ENCODE results near the gene FIBCD1.

Gene FIBCD1

GRCh38 chr9:130919559-130920145 lies 19.4 kb downstream of the FIBCD1 start:
- ChIA-PET POLR2A (no interaction called here), CTCF (no interaction called here)
- no peak for TF ChIP-seq CTCF (IDR thresholded peaks at IDR 0.05; ENCODE audit: control extremely low read depth, extremely low read depth, low read depth, missing control alignments)
- no peak for DNase-seq (ENCODE audit: extremely low spot score)

DNA sequence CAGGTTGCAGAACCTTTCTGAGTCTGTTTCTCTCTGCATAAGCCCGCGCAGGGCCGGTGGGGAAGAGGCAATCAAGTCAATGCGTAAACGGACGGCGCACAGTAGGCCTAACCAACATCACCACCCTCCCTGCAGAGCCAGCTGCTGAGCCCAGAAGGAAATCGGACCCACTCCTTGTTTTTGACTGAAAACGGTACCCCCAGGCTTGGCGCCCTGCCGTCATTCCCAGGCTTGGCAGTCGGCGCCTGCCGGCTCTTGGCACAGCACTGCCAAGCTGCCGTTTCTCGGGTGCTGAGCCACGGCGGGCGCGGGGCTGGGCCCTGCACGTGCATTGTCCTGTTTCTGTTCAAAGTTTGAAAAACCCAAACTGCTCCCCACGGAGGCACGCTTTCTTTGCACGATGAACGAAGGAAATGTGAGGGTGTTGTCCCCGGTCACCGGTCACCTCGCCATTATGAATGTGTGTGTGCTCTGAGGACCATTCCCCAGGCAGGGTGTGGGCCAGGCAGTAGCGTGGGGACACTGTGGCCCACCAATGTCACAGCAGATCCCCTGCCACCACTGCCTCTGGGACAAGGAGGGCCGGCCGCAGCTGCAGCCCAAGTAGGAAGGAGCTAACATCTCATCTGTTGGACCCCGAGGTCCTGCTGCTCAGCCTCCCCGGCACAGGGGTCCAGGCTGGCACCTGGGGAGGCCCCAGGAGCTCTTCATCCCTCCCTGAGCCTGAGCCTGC lies 20.1 kb downstream of the FIBCD1 start:
- no peak for DNase-seq (ENCODE audit: extremely low spot score)
- CTCF ChIA-PET = interaction anchor here (0.9 kb wide), 1 partner anchor 14 kb away, joined by 3 read pairs; no protein-coding TSS in a partner anchor
- POLR2A ChIA-PET = no interaction called here

DNA sequence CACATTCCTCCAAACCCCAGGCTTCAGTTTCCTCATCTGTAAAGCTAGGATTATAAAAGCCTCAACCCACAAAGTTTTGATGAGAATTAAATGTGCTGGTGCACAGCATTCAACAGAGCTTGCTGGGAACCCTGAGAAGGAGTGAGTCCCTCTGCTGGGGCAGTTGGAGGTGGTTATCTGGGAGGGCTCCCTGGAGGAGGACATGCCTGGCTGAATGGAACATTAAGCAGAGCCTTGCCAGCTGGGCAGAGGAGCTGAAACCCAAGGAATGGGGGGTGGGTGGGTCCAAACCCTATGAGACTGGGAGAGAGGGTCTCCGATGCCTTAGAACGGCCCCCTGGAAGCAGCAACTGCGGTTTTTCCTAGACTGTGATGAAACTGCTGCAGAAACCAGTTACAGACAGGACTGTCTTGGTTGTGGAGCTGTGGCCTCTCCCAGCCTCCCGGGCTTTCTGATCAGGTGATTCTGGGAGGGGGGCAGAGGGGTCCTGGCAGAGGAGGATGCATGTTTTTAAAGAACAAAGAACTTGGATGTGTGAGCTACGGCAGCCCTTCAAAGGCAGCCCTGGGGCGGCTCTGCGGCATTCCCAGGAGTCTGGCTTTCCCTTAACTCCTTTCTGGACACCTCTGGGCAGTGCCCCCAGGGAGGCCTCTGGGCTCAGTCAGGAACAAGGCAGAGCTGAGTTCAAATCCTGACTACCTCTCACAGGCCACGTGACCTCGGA lies 20.8 kb downstream of the FIBCD1 start:
- CTCF ChIA-PET = interaction anchor here (0.9 to 1.2 kb wide), 3 partner anchors 9 to 13 kb away, joined by 3 to 4 read pairs (median 3); no protein-coding TSS in a partner anchor
- no peak for TF ChIP-seq CTCF (IDR thresholded peaks at IDR 0.05; ENCODE audit: control extremely low read depth, extremely low read depth, low read depth, missing control alignments)
- no peak for DNase-seq (ENCODE audit: extremely low spot score)
- POLR2A ChIA-PET = no interaction called here

More for the DNA sequence above, 20.1 kb downstream of the FIBCD1 start:
- no peak for TF ChIP-seq CTCF (IDR thresholded peaks at IDR 0.05; ENCODE audit: control extremely low read depth, extremely low read depth, low read depth, missing control alignments)

DNA sequence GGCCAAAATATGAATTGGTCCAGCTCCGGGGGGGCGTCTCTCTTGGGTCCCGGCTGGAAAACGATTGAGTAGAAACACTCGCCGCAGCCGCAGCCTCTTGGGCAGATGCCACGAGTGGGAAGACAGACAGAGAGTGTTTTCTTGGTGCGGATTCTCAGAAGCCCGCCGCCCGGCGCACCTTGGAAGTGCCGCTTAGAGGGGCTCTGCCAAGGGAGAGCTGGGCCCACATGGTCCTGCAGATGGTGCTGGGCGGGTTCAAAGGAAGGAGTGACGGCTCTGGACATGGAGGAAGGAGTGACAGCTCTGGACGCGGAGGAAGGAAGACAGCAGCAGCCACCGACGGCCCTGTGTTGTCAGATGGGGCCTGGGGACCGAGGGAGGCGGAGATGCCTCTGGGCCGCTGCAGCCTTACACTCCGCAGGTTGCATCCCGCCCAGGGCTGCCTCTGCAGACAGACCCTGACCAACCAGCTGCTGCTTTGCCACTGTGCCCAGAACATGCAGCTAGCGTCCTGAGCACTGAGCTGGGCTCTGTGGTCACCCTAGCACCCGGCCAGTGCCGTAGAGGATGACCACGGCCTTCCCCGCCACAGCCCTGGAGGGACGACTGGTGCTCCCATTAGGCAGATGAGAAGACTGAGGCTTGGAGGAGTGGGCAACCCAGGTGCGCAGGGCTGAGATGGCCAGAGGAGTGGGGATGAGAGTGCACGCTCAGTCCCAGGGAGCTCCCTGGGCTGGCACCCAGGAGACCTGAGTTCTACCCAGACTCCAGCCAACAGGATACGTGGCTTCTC lies 21.7 kb downstream of the FIBCD1 start:
- POLR2A ChIA-PET = no interaction called here
- CTCF ChIA-PET = interaction anchor here (1.0 to 1.2 kb wide), 2 partner anchors 10 to 14 kb away, joined by 3 to 4 read pairs; no protein-coding TSS in a partner anchor
- DNase-seq (ENCODE audit: extremely low spot score) = no peak
- no peak for TF ChIP-seq CTCF (IDR thresholded peaks at IDR 0.05; ENCODE audit: control extremely low read depth, extremely low read depth, low read depth, missing control alignments)

DNA sequence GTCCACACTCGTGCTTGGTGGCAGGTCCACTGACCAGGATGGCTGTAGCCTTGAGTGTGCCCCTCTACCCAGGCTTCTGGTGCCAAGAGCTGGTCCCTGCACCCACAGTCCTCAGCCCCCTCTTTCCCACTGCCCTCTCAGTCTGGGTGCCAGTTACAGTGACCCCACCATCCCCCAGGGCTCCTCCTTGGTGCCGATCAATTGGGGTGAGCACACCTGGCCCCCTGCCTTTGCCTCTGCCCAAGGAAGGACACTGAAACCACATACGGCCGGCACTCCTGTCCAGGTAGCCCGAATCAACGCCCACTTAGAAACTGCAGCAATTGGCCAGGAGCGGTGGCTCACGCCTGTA lies 24.0 kb downstream of the FIBCD1 start:
- ChIA-PET POLR2A (no interaction called here), CTCF (no interaction called here)
- TF ChIP-seq CTCF (IDR thresholded peaks at IDR 0.05; ENCODE audit: control extremely low read depth, extremely low read depth, low read depth, missing control alignments) = no peak
- no peak for DNase-seq (ENCODE audit: extremely low spot score)
